Activated B cell treated with CpG ODN at 0.5 μM for 24 hours (primary cell): Measurements from ENCODE around the gene NDUFS2. TPM values are rescaled to one million over a fixed set of nuclear protein-coding genes. Genes with fewer than 3 reads are reported as not detected.

Experiments
- ATAC-seq: fragments of 200-7000 bp; cut with Tn5 transposase; one replicate; pipeline ENCODE4 v1.10.0; 2021; ENCODE audit warnings: low read depth, mild to moderate bottlenecking, moderate library complexity
- CTCF ChIA-PET: fragments of 350-600 bp; sonication (Branson Sonifier 250); formaldehyde crosslinking; loops from one replicate; lab custom pipeline; 2021; ENCODE audit warnings: antibody characterized with exemption; lab: Charles Lee
- POLR2A ChIA-PET: fragments of 350-600 bp; sonication (Branson Sonifier 250); formaldehyde crosslinking; loops from one replicate; lab custom pipeline; 2021; ENCODE audit warnings: antibody characterized with exemption; lab: Charles Lee
- DNase-seq: peaks from one replicate; pipeline ENCODE4 v3.0.0; 2022
- H3K27ac Mint-ChIP-seq: one replicate; pipeline ENCODE4 v1.8.0; 2020; ENCODE audit warnings: mixed read lengths
- H3K27me3 Mint-ChIP-seq: one replicate; pipeline ENCODE4 v1.8.0; 2021; ENCODE audit warnings: mixed read lengths
- H3K36me3 Mint-ChIP-seq: one replicate; pipeline ENCODE4 v1.8.0; 2021; ENCODE audit warnings: low read depth, mixed read lengths
- H3K4me1 Mint-ChIP-seq: one replicate; pipeline ENCODE4 v1.8.0; 2021; ENCODE audit warnings: mixed read lengths
- H3K4me3 Mint-ChIP-seq: one replicate; pipeline ENCODE4 v1.8.0; 2020; ENCODE audit warnings: mild to moderate bottlenecking, mixed read lengths
- H3K9me3 Mint-ChIP-seq: one replicate; pipeline ENCODE4 v1.8.0; 2020; ENCODE audit warnings: mixed read lengths
- CTCF ChIP-seq: fragments of 200-600 bp; IDR thresholded peaks from one replicate; pipeline ENCODE4 v1.8.0; 2022; ENCODE audit warnings: antibody characterized with exemption, mild to moderate bottlenecking
- intact Hi-C: fragments of 100-400 bp; cut with micrococcal nuclease; formaldehyde crosslinking; loops from one replicate; pipeline ENCODE4 v1.15.1; 2024
- total RNA-seq: library from RNA; stranded (reverse); gene quantifications from 2 replicates; pipeline ENCODE4 v1.2.3, GENCODE V29; 2022

Gene NDUFS2
- total RNA-seq, 1 donor from 2014 or later: 73.9 TPM

GRCh38 chr1:161171696-161172095 is 30.5 kb upstream of the NDUFS2 start:
- H3K4me1 Mint-ChIP-seq: peaks cover 44% of the 10 kb centered on the region
- H3K9me3 Mint-ChIP-seq: no peaks in the 10 kb centered on the region
- CTCF ChIA-PET: interaction anchor here (0.7 kb wide), 1 partner anchor 10 kb away, joined by 4 read pairs; no protein-coding TSS in a partner anchor
- intact Hi-C loops: no loop called here
- ATAC-seq: no peak
- no peak overlapping the region for H3K4me3 Mint-ChIP-seq
- TF ChIP-seq CTCF: no peak
- H3K27me3 Mint-ChIP-seq: no peaks in the 10 kb centered on the region
- H3K27ac Mint-ChIP-seq: no peak overlapping the region
- H3K36me3 Mint-ChIP-seq: peaks cover 69% of the 10 kb centered on the region
- DNase-seq: no peak
- POLR2A ChIA-PET: interaction anchor here (1.0 kb wide), 1 partner anchor 14 kb away, joined by 3 read pairs; no protein-coding TSS in a partner anchor

GRCh38 chr1:161172349-161172748 is 29.8 kb upstream of the NDUFS2 start:
- ChIA-PET CTCF (no interaction called here), POLR2A (interaction anchor here (0.7 to 1.0 kb wide), 3 partner anchors 14 to 732 kb away, joined by 3 to 10 read pairs (median 7); no protein-coding TSS in a partner anchor)
- Mint-ChIP-seq H3K27me3 (no peaks in the 10 kb centered on the region), H3K27ac (no peak overlapping the region), H3K4me3 (no peak overlapping the region), H3K36me3 (peaks cover 75% of the 10 kb centered on the region), H3K9me3 (no peaks in the 10 kb centered on the region), H3K4me1 (peaks cover 44% of the 10 kb centered on the region)
- TF ChIP-seq CTCF: no peak
- DNase-seq: no peak
- no peak for ATAC-seq
- intact Hi-C loops: no loop called here

- peaks cover 46% of the 10 kb centered on the region for H3K4me1 Mint-ChIP-seq
- ATAC-seq: no peak
- ChIA-PET POLR2A (interaction anchor here (0.7 kb wide), 2 partner anchors 48 to 733 kb away, joined by 7 to 10 read pairs; no protein-coding TSS in a partner anchor), CTCF (no interaction called here)
- DNase-seq: no peak
- H3K27ac Mint-ChIP-seq: no peak overlapping the region
- peaks cover 75% of the 10 kb centered on the region for H3K36me3 Mint-ChIP-seq
- intact Hi-C loops: no loop called here
- H3K27me3 Mint-ChIP-seq: no peaks in the 10 kb centered on the region
- H3K4me3 Mint-ChIP-seq: no peak overlapping the region
- H3K9me3 Mint-ChIP-seq: no peaks in the 10 kb centered on the region
- TF ChIP-seq CTCF: no peak
Observed at GRCh38 chr1:161172776-161173376, 29.3 kb upstream of the NDUFS2 start.

- no peak overlapping the region for H3K27ac Mint-ChIP-seq
- no peak for TF ChIP-seq CTCF
- H3K9me3 Mint-ChIP-seq: no peaks in the 10 kb centered on the region
- ChIA-PET CTCF (no interaction called here), POLR2A (interaction anchor here (4.3 kb wide), 1 partner anchor 8 kb away, joined by 42 read pairs; the partner anchor contains the start of gene PPOX)
- DNase-seq (no peak), ATAC-seq (no peak)
- peaks cover 72% of the 10 kb centered on the region for H3K36me3 Mint-ChIP-seq
- intact Hi-C loops: no loop called here
- H3K4me1 Mint-ChIP-seq: peaks cover 44% of the 10 kb centered on the region
- no peak overlapping the region for H3K4me3 Mint-ChIP-seq
- H3K27me3 Mint-ChIP-seq: no peaks in the 10 kb centered on the region
Observed at GRCh38 chr1:161173711-161174110, 28.5 kb upstream of the NDUFS2 start.

GRCh38 chr1:161174911-161175310 is 27.3 kb upstream of the NDUFS2 start:
- intact Hi-C loops: no loop called here
- ChIA-PET POLR2A (interaction anchor here (4.3 kb wide), 1 partner anchor 9 kb away, joined by 42 read pairs; the partner anchor contains the start of gene PPOX), CTCF (no interaction called here)
- no peak for ATAC-seq
- H3K36me3 Mint-ChIP-seq: peaks cover 64% of the 10 kb centered on the region
- H3K4me3 Mint-ChIP-seq: no peak overlapping the region
- peaks cover 44% of the 10 kb centered on the region for H3K4me1 Mint-ChIP-seq
- peak overlapping the region; percentile 59 for H3K27ac Mint-ChIP-seq
- H3K27me3 Mint-ChIP-seq: no peaks in the 10 kb centered on the region
- TF ChIP-seq CTCF: no peak
- H3K9me3 Mint-ChIP-seq: no peaks in the 10 kb centered on the region
- no peak for DNase-seq
